NCI-H2029 treated with DMSO at 0.1 percent for 48 hours (cell line): Measurements from ENCODE around the gene PPP2R2C.

Experiments
- DNase-seq: peaks from one replicate; lab custom pipeline; 2025; lab: John Stamatoyannopoulos, UW

Gene PPP2R2C

DNA sequence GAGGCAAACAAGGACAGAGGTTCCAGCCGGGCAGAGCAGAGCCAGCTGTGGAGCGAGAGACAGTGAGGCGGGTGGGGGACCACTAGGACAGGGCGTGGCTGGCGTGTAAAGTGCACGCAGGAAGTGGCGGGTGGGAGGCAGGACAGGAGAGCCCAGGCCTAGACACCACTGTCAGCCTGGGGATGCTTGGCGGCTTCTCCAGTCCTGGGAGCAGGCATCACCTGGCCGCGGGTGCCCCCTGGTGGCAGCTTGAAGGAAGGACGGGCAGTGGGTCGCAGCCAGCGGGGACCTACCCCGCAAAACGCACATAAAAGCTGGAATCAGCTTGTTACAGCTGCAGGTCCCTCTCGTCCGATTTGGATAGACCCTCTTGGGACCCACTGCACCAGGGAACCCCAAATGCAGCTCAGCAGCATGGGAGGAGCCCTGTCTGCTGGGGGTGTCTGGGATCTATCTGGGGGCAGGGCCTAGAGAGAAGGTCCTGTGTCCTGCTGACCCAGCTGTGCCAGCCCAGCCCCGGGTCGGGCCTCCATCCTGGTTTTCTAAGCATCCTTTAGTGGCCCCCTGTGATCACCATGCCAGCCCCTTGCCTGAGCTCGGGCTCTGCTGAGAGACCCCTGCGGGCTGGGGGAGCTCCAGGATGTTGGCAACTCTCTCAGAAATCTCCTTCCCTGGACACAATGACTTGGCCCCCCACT, 145.0 kb downstream of the PPP2R2C start:
- peak; percentile 41 for DNase-seq

DNA sequence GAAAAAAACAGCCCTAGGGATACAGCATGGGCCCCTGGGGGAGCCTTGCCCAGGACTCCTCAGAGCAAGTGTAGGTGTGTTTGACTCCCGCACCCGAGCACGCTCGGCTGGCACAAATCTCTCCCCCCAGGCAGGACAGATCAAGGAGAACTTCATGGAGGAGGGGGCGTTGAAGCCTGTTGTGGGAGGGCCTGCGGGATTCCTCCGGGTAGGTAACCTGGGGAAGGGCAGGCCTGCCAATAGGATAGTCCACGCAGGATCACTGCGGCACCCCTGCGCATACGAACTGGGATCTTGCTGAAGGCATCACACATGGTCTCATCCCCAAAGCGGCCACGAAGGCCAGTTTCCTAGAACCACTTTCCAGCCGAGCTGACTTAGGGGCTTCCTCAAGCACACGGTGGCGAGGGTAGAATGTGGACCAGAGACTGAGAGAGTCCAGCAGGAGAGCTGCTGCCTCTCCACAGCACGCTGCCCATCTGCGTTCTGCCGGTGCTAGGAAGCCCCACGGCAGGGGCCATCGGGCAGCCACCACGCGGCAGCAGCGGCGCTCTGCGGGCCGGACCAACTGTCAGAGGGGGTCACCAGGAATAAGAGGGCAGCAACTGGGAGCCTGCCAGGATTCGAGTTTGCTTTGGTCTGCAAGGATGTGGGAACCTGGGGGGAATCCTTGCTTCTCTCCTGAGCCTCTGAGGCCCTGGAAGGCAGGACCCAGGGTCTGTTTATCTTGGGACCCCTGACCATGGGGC, 145.9 kb downstream of the PPP2R2C start:
- no peak for DNase-seq

DNA sequence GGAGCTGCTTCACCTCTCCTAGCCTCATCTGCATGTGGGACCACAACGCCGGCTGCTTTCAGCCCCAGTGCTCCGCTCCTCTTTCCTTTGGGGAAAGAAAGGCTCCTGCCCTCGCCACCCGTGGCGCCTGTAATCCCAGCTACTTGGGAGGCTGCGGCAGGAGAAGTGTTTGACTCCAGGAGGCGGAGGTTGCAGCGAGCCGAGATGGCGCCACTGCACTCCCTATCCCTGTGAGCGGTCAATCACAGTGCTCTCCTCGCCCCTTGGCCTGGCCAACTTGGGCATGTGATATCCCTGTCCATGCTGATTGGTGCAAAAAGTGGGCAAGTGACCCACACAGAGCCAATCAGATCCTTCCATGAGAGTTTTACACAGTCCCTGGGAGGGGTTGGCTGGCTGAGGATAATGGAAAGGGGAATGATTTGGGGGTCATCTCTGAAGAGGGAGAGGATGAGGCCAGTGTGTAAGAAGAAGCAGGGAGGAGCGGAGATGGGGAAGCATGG, 146.6 kb downstream of the PPP2R2C start:
- DNase-seq = no peak

DNA sequence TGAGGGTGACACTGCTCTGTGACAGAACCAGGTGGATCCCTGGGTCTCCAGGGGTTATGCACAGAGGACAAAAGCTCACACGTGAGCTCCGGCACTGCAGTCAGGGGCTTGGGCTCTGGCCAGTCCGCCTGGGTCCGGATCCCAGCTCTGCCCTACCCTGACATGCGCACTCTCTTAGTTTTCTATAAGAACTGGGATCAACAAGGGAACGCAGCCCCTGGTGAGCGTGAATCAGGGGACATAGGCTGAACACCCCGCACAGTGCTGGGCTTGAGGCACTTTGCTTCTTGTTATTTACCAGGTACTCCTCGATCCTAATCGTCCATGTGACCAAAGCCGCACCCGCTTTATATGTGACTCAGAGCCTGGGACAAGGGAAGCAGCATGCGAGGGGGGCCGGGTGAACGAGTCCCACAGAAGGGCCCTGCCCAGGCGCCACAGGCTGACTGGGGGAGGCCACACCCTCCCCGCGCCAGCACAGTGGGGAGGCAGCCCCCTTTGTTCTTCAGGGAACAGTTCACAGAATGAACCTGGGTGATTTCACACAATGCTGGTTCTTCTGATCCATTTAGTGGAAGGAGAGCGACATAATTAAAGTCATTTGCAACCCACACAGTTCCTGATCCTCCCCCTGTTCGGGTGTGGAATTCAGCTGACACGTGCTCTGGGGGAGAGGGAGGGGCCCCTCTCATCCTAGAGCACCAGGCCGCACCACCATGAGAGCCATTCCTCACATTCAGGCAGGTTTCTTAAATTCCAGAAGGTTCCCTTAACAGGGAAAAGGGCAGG, 147.2 kb downstream of the PPP2R2C start:
- no peak for DNase-seq

DNA sequence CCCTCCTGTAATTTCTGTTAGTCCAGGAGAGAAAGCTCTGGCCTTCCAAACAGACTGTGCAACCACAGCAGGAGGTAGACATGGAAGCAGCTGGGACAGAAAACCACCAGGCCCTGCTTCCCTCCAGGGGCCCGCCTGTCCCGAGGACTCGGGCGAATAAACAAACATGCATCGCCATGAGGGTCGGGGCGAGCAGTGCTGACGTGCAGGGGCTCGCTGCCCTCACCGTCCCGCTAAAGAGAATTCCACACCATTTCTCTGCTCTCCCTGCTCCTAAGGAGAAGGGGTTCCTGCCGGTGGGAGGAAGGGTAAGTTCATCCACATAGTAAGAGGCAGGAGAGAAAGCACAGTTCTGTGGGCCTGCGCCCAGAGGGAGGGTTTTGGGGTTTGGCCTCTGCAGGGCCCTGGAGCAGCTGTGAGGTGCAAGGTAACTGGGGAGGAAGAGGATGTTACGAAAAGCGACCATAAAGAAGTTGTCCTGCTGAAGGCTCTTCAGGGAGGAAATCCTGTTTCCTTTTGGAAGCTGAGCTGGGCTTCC, 147.9 kb downstream of the PPP2R2C start:
- no peak for DNase-seq

DNA sequence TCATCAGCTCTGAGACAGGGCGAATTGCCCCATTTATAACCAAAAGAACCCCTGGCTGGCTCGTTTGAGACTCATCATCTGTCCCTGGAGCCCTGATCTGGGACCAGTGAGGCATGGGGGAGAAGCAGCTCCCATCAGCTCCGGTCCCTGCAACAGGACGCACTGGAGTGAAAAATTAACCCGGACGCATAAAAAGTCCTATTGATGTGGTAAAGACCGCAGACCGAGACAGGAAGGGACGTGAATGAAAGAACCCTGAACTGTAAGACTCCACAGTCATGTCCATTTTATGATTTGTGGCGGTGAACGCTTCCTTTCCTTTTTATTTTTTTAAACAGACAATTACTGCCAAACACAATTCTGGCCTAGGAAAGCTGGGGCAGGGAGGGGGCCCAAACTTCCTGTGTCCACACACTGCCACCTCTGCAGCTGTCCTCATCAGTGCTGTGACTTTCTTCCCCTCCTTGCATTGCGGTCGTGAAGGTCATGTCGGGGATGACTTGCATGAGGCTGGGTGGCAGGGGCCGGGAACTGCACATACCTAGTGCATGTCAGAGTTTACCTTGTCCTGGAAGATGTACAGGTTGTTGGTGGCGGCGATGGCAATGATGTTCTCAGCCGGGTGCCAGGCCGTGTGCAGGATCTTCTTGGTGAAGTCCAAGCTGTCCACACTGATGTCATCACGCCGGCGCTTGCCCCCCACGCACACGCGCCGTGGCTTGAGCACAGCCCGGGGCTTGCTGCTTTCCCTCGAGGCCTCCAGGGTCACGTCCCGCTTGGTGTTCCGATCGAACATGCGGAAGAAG, 149.4 kb downstream of the PPP2R2C start:
- DNase-seq = no peak

DNA sequence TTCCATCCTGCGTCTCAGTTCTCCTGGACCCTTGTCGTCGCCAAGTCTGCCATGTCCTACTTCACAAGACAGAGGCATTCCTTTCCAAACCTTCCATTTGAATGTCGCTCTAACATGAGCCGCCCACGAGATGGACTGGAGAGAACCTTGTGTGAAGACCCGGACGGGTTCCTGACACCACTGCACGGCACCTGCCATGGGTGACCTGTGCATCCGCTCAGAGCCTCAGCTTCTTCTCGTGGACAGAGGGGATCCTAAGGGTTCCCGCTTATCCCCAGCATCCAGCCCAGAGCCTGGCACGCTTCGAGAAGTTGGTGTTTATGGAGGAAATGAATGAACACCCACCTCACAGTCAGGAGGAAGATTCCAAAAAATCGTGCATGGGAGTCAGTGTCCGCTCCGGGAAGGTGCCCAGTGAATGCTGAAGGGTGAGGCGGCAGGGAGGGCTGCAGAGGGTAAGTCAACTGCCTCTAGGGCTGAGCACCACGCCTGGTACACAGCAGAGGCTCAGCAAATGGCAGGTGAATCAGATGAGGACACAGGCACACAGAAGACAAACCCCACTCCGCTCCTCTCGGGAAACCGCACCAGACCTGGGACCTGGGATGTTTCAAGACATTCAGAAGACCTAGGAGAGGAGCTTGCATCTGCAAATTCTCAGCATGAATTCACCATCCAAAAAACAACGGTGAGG, 150.2 kb downstream of the PPP2R2C start:
- no peak for DNase-seq

DNA sequence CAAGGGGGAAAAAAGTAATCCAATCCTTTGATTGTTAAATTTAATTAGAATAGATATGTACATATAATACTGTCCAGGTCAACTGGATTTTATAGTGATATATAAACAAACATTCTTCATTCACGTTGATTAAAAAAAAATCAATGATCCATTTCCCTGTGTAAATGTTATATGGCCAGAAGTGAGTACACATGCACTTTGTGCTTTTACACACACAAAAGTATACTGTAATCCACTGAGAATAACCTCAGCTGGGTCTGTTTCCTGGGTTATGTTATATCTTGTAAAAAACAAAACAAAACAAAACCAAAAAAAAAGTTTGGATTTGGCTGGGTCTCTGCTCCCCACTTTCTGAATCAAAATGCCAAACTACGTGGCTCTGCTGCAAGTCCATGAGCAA, 151.1 kb downstream of the PPP2R2C start:
- no peak for DNase-seq

DNA sequence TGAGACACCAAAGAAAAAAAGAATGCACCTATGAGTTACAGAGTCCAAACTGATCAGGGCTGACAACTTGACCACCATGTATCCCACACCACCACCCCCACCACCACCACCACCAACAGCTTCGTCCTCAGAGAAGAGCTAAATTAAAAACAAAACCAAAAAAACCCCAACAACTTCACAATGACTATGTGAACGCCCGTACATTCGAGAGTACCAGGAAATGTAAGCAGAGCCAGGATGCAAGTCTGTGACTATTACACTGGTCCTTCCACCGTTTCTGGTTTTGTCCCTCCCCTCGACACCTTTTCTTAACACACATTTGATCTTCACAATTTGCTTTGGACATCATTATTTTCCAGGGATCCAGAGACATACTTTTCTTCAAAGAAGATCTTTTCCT, 151.8 kb downstream of the PPP2R2C start:
- no peak for DNase-seq

DNA sequence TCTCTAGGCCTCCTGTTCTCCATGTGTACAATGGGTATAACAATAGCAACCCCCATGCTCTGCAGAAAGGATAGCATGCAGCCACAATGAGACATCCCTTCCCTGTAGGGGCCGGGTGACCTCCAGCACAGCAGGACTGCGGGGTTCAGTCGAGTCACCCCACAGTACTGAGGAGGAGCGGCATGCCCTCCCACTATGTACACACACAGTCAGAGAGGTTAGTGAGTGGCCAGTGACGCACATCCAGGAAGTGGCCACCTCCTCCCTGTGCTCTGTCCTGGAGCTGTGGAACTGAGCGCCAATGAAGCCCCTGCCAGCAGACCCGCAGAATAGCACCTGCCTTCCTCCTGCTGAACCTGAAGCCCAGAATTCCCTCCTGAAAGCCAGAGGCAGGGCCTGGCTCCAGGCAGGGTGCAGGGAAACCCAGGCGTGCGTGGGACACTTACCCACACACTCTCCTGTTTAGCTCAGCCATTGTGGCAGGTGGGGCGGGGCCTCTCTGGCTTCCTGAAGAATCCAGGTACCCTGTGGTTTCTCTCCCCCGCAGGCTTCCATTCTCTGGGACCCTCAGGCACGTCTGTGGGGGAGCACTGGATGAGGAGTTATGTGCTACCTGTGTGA, 152.8 kb downstream of the PPP2R2C start:
- DNase-seq = no peak

DNA sequence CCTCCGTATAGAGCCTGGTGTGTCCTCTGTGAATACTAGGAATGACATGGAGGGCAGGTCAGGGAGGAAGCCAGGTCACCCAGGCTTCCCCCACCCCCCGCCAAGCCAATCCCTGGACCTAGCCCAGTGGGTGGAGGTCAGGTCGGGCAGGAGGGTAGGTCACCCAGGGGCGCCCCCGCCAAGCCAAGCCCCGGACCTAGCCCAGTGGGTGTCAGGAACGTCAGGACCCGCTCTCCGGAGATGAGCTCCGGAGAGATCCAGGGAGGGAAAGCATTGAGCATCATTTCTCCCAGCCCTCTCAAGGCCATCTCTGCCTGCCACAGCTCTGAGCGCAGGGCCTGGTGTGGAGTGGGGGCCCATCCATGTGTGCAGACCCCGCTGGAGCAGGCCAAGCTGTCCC, 154.2 kb downstream of the PPP2R2C start:
- DNase-seq = no peak

DNA sequence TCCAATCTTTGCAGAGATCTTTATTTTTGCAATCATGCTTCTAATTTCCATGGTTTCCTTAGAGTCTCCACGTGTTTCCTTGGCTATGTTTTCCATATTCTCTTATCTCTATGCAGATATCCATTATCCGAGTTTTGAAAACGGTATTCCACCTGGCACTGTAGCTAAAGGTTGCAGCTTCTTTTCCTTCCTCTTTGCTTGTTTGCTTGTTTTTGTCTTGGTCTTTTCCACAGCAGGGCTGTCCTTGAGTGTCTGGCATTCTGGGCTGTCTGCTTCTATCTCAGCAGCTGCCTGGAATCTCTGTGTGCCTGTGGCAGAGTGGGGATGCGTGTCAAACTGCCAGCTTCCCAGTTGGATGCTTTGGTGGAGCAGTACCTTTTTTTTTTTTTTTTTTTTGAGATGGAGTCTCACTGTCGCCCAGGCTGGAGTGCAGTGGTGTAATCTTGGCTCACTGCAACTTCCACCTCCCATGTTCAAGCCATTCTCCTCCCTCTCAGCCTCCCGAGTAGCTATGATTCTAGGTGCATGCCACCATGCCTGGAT, 155.9 kb downstream of the PPP2R2C start:
- DNase-seq = no peak

DNA sequence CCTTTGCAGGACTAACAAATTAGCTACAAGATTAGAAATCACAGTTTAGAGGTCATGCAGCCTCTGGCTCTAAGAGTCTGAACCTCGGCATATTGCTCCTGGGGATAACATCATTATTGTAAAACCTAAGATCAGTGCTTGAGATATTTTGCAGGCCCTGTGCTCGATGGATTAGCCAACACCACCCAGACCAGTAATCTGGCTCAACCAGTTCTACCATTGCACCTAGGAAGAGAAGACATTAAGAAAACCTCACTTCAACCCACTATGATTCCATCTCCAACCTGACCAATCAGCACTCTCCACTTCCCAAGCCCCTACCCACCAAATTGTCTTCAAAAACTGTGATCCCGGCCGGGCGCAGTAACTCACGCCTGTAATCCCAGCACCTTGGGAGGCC, 159.2 kb downstream of the PPP2R2C start:
- DNase-seq = no peak

DNA sequence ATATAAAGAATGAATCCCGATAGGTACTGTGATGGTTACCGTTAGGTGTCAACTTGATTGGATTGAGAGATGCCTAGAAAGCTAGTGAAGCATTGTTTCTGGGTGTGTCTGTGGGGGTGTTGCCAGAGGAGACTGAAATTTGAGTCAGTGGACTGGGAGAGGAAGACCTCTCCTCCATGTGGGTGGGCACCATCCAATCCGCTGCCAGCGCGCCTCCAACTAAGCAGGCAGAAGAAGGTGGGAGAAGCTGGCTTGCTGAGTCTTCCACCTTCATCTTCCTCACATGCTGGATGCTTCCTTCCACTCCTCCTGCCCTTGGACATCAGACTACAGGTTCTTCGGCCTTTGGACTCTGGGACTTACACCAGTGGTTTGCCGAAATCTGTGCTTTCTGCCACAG, 162.6 kb downstream of the PPP2R2C start:
- no peak for DNase-seq

DNA sequence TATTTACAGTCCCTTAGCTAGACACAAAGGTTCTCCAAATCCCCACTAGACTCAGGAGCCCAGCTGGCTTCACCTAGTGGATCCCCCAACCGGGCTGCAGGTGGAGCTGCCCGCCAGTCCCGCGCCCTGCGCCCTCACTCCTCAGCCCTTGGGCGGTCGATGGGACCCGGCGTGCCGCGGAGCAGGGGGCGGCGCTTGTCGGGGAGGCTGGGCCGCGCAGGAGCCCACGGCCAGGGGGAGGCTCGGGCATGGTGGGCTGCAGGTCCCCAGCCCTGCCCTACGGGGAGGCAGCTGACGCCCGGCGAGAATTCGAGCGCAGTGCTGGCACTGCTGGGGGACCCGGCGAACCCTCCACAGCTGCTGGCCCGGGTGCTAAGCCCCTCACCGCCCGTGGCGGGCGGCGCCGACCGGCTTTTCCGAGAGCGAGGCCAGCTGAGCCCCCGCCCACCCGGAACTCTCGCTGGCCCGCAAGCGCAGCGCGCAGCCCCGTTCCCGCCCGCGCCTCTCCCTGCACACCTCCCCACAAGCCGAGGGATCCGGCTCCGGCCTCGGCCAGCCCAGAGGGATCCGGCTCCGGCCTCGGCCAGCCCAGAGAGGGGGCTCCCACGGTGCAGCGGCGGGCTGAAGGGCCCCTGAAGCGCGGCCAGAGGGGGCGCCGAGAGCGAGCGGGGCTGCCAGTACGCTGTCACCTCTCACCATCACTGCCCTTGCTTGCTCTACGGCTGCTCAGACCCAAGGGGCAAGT, 163.3 kb downstream of the PPP2R2C start:
- no peak for DNase-seq

DNA sequence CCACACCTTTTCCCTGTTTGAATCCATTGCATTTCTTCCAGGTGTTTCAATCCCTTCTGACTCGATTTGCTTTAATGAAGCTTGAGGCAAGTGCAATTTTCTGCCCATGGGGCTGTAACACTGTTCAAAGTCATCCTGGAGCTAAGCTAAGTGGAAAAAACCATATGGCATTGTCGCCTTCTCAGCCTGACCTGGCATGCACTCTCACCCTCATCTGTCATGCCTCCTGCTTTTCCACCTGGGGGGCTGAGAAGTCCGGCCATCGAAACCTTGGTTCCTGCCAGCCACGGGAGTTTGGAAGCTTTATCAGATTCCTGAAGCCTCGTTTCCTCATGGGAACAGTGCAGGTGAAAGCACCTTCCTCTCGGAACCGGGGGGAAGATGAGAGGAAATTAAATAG, 164.5 kb downstream of the PPP2R2C start:
- no peak for DNase-seq

DNA sequence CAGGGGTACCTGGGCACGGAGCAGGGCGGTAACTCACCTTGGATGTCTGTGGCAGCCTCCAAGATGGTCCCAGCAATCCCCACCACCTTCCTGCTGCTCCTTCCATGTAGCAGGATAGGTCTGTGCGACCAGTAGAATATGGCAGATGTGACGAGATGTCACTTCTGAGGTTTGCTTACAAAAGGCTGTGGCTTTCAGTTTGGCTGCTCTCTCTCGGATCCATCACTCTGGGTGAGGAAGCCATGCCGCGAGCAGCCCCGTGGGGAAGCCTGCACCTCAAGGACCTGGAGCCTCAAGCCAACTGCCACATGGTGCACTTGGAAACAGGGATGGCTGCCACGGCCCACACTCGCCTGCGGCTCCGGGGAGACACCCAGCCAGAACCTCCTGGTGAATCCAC, 165.2 kb downstream of the PPP2R2C start:
- DNase-seq = no peak

DNA sequence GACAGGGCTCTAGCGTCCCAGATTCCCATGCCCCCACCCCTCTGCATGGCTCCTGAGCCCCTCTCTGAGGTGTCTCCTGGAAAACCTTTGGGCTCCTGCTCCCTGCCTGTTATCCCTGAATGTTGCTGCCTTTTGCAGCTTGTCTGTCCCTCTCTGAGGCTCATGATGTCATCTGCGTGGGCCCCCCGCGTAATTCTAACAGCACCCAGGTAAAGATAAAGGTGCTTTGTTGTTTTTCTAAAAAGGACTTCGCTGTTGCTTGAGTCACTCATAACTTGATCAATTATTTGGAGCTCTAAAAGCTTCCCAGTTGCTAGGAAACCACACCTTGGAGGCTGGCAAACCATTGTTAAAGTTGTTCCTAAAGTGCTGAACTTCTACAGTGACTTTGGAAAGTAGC, 166.1 kb downstream of the PPP2R2C start:
- DNase-seq = no peak

DNA sequence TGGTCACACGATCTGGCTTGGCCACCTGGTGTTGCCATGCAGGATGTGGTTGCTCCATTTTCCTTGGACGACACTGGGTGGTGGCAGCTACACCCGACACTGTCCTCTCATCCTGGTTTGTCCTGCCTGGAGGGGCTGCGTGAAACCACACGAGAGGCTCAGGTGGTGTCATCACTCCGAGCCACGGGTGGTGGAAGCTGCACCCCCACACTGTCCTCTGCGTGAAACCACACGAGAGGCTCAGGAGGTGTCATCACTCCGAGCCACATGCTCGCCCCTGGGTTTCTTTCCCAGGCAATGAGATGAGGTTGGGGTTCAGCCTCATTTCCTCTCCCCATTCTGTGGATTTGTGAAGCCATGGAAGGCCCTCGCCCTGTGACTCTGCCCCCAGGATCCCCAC, 168.5 kb downstream of the PPP2R2C start:
- no peak for DNase-seq

DNA sequence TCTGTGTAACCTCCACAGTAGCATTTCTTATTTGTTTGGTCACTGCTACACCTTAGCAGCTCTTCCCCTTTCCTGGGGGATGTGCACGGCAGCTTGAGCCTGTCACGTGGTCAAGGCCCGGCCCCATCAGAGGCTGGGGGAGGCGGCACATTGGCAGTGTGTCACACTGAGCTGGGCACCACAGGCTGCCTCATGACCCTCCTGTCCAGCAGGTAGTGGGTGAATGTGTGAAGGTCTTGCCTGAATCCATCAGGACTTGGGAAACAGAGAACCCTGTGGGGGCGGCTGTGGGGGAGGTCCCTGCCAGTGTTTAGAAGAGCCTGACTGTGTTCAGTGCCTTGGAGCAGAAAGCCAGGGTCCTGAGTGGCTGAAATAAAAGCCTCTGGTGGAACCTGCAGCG, 169.5 kb downstream of the PPP2R2C start:
- no peak for DNase-seq
